Right forelimb (tissue), 1 donor: ENCODE measurements around the gene SLC35B2.

ENCODE experiments used
- DNase-seq: peaks from one replicate; pipeline ENCODE4 v3.0.0-alpha.2; 2018

Gene SLC35B2

DNA sequence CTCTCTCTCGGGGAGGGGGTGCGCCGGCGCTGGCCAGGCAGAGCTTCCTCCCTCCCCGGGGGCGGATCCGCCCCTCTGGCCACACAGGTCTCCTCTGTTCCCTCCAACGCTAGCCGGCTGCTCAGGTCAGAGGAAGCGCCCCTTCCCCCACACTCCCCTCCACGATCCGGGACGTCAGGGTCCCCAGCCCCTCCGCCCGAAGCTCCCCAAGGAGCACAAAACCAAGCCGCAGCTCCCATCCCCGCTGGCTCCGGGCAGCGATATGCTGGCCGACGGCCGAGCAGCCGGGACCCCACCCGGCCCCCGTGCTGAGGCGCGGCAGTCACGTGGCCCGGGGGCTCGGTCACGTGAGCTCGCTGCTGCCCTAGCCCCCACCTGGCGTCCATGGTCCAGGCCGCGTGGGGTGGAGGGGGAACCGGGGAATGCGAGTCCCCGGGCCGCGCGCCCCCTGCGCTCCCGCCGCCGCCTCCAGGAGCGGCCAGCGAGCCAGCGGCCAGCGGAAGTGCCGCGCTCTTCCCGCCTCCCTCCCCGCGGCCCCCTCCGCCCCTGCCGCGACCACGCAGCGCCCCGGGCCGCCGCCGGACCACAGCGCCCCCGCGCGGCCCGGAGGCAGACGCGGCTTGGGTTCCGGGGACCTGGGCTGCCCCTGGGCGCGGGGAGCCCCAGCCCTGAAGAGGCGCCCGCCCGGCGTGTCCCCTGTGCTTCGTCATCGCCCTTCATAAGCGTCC, at the start of gene SLC35B2:
Gene SLC35B2, minus strand, starts transcription at position 504 of the 728 bp plus-strand sequence. Its CDS starts 118 bp downstream, at position 386.
- peak; percentile 85 for DNase-seq

GRCh38 chr6:44306710-44307109, 49.4 kb upstream of the SLC35B2 start:
- DNase-seq, result no peak

GRCh38 chr6:44305200-44305725, 47.9 kb upstream of the SLC35B2 start:
- no peak for DNase-seq

DNA sequence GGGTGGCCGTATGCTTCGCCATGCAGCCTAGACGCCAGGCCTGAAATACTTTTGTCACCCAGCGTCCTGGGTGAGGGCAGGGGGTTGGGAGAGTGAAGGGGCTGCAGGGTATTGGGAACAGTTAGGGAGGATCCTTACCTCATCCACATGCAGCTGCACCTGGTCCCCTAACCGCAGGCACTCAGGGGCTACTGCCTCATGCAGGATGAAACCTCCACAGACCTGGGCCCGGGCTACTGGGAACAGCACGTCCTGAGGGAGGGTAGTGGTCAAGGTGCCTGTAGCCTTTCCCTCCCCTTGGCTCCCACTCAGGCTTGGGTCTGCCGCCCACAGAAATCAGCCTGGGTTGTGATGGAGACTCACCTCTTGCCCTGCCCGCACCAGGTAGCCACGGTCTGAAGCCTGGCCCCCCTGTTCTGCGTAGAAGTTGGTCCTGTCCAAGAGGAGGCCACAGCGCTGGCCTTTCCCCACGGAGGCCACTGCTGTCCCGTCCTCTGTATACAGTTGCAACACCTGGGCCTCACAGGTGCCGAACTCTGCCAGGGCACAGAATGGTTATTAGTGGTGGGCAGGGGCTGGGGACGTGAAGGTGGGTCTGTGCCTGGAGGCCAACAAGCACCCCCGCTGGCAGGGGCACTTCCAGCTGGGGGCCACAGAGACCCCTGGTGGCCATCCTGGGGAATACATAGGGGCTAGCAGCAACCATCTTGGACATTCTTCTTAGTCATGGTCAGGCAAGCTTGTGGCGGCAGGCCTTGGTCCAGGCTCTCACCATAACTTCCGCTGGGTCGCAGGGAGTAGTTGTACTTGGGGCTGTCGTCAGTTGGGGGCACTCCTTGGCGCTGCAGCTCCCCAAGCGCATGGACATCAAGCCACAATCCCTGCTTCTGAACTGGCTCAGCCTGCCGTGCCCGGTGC, 47.2 kb upstream of the SLC35B2 start:
- DNase-seq, result no peak

DNA sequence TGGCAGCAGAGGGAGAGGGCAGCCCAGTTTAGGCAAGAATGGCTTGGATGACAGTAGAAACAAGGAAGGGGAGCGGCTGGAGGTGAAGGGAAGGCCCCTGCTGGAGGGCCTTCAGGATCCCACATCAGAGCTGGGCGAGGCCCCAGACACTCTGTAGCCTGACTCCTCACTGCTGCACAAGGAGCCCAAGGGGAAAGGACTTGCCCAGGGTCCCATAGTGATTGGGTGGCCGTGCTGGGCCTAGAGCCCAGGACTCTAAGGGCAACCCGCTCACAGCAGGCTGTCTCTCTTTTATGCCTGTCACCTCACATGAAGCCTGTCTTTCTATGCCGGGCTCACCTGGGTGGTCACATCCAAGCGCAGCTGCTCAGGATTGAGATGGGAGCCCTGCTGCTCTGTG, 46.5 kb upstream of the SLC35B2 start:
- no peak for DNase-seq

GRCh38 chr6:44302856-44303255, 45.5 kb upstream of the SLC35B2 start:
- no peak for DNase-seq

DNA sequence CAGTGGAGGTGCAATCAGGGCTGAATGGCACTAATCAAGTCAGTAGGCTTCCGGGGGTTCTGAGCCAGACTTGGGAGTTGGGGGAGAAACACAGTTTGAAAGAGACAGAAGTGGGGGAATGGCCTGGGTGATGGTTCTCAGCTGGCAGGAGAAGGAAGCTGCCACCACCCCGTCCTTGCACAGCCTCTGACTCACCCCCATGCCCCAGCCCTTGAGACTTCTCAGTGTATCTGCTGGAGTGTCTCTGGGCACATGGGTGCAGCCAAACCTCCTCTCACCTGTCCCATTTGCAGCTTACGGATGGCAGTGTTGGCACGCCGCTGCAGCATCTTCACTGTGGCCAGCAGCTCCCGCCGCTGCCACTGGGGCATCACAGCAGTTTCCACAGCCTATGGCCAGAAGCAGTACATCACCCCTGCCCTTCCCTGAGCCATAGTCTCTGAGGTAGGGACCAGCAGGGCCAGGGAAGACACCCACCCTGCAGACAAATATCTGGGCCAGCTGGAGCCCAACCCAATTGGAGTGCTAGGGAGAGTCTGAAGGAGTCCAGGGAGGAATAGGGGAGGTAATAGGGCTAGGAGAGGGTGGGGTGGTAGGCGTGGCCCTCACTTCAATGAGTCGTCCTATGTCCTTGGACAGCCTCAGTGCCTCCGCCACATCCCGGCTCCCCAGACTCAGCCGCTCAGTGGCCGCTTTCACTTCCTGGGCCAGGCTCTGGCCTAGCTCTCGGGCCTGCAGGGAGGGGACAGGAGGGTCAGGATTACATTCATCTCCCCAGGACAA, 44.6 kb upstream of the SLC35B2 start:
- DNase-seq, result no peak

GRCh38 chr6:44301106-44301505, 43.8 kb upstream of the SLC35B2 start:
- no peak for DNase-seq

DNA sequence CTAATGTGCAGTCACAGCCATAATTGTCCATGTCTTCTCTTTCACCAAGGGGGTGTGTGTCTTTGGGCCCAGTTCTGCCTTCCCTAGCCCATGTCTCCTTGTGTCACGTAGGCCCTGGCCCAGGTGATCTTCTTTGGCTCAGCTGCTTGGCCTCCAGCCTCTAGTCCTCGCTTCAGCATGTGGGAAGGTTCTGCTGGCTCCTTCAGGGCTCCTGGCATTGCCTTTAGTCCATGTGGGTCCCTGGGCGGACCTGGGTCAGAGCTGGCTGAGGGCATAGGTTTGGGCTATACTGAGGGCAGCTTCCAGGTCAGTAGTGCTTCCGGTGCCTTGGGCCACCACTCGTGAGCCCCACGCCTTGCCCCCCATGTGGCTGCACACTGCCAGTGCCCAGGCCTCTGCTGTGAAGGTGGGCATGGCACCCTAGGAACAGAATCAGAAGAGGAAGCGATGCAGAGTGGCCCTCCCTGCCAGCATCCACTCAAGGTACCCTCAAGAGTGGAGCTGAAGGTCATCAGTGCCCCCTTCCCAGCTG, 43.0 kb upstream of the SLC35B2 start:
- DNase-seq, result no peak

DNA sequence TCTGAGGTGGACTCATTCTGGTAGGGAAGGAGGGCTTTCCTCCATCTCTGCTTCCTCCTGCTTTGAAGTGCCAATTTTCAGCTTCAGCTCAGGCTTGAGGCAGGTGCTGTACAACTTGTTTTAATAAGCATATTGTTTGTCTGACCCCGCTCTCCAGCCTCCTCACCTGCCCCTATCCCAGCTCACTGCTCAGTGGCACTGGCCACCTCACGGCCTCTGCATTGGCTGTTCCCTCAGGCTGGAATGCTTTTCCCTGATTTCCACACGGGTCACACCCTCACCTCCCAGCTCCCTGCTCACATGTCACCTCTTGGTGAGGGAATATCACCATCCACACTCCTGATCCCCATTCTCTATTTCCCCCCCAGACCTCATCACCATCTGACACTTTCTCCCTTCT, 41.5 kb upstream of the SLC35B2 start:
- DNase-seq, result no peak

- DNase-seq, result no peak
Observed at GRCh38 chr6:44298055-44298803, 40.9 kb upstream of the SLC35B2 start.

- DNase-seq, result peak; percentile 61
Observed at GRCh38 chr6:44297063-44298038, 40.0 kb upstream of the SLC35B2 start.

DNA sequence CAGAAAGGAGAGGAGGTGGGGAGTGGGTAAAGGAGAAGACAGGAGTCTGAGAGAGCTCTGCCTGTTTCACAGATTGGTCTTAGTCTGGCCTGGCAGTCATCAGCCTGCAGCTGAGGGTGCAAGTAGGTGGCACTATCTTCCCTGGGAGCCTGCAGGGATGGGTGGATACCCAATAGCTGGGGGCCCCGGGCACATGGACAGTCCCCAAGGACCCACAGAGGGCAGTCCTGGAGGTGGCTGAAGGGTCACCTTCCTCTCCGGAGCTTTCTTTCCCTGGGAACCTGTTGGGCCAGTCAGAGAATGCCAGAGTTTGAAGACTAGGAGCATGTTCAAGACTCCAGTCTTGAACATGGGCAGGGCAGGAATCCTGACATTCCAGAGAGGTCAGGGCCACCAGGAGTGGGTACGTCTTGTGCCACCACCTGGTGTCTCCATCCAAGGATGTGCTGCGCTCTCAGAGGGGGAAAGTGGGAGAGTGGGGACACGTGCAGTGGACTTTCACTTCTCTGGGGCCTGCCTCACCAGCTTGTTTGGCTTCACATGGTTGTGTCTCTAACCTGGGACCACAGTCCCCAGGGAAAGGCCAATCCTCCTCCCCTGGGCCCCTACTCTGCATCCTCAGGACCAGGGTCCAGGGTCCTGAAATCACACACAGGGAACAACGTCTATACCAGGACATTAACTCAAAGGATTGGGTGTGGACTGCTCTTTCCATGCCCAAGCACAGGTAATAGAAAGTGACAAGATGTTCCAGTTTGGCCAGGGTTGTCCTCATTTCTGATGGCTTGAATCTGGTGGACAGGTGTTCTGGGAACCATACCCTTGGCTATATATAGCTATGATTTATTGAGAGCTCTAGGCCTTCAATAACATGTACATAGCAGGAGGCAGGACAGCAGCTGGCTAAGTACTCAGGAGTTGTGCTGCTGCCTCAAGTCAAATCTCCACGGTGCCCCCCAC, 37.8 kb upstream of the SLC35B2 start:
- no peak for DNase-seq

- DNase-seq, result no peak
Observed at GRCh38 chr6:44292661-44293365, 35.5 kb upstream of the SLC35B2 start.

DNA sequence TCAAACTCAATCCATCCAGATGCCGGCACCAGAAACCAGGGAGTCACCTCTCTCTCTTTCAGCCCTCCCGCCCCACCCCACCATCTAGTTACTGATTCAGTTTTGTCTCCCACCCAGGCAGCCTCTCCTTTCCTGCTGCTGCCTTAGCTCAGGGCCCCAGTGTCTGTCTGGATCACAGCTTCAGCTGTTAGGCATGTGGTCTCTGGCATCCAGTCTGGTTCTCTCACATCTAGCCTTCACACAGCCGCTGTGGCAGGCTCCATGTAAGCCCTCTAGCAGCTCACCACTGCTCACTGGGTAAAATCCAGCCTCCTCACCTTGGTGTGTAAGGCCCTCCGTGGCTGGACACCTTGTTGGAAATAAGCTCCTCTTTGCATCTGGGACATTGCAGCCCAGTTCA, 34.5 kb upstream of the SLC35B2 start:
- DNase-seq, result no peak

GRCh38 chr6:44289726-44290260, 32.5 kb upstream of the SLC35B2 start:
- no peak for DNase-seq

GRCh38 chr6:44286747-44287146, 29.4 kb upstream of the SLC35B2 start:
- DNase-seq, result no peak

GRCh38 chr6:44286285-44286565, 28.9 kb upstream of the SLC35B2 start:
- no peak for DNase-seq
